H9 (cell line): ENCODE data around the gene CDH15. TPM values are rescaled to one million over a fixed set of nuclear protein-coding genes. Genes with fewer than 3 reads are reported as not detected.

Source experiments
- DNase-seq: peaks from one replicate; pipeline ENCODE4 v3.0.0-alpha.2; 2017
- H2AFZ ChIP-seq: one replicate; pipeline ENCODE4 v1.6.1; 2013; ENCODE audit warnings: mild to moderate bottlenecking, low read length, control low read depth, moderate library complexity
- H2AK5ac ChIP-seq: 2 replicates; pipeline ENCODE4 v1.6.1; 2013; ENCODE audit warnings: low read length, control low read depth, mixed read lengths; ENCODE audit not compliant: insufficient read length
- H2BK120ac ChIP-seq: one replicate; pipeline ENCODE4 v1.6.1; 2013; ENCODE audit warnings: low read depth, mild to moderate bottlenecking, low read length, control low read depth, inconsistent platforms; ENCODE audit not compliant: poor library complexity, severe bottlenecking
- H2BK12ac ChIP-seq: 2 replicates; pipeline ENCODE4 v1.6.1; 2013; ENCODE audit warnings: low read length, control low read depth, mixed read lengths, low read depth; ENCODE audit not compliant: insufficient read length
- H2BK15ac ChIP-seq: 2 replicates; pipeline ENCODE4 v1.6.1; 2013; ENCODE audit warnings: low read depth, low read length, control low read depth
- H2BK20ac ChIP-seq: one replicate; pipeline ENCODE4 v1.6.1; 2013; ENCODE audit warnings: low read depth, mild to moderate bottlenecking, low read length, control low read depth, inconsistent platforms; ENCODE audit not compliant: poor library complexity, severe bottlenecking
- H2BK5ac ChIP-seq: 2 replicates; pipeline ENCODE4 v1.6.1; 2013; ENCODE audit warnings: low read length, control low read depth, mixed read lengths; ENCODE audit not compliant: insufficient read length
- H3K14ac ChIP-seq: 2 replicates; pipeline ENCODE4 v1.6.1; 2013; ENCODE audit warnings: low read length, control low read depth; ENCODE audit not compliant: insufficient read depth
- H3K18ac ChIP-seq: 2 replicates; pipeline ENCODE4 v1.6.1; 2013; ENCODE audit warnings: low read depth, mild to moderate bottlenecking, mixed read lengths, low read length, control low read depth; ENCODE audit not compliant: insufficient read length
- H3K23ac ChIP-seq: 2 replicates; pipeline ENCODE4 v1.6.1; 2013; ENCODE audit warnings: low read length, control low read depth, mixed read lengths, low read depth; ENCODE audit not compliant: insufficient read length
- H3K23me2 ChIP-seq: 2 replicates; pipeline ENCODE4 v1.6.1; 2013; ENCODE audit warnings: low read depth, mild to moderate bottlenecking, mixed read lengths, low read length, control low read depth; ENCODE audit not compliant: insufficient read length, poor library complexity, severe bottlenecking
- H3K27ac ChIP-seq: 2 replicates; pipeline ENCODE4 v1.5.1; 2013; ENCODE audit warnings: low read length, control low read depth, mixed read lengths, low read depth; ENCODE audit not compliant: insufficient read length
- H3K27me3 ChIP-seq: 2 replicates; pipeline ENCODE4 v1.6.1; 2013; ENCODE audit warnings: low read length, control low read depth, inconsistent platforms; ENCODE audit not compliant: insufficient read depth
- H3K4ac ChIP-seq: 2 replicates; pipeline ENCODE4 v1.6.1; 2013; ENCODE audit warnings: low read depth, mild to moderate bottlenecking, control low read depth, inconsistent platforms, low read length, moderate library complexity
- H3K4me1 ChIP-seq: 2 replicates; pipeline ENCODE4 v1.6.1; 2013; ENCODE audit warnings: low read length, control low read depth, inconsistent platforms; ENCODE audit not compliant: insufficient read depth
- H3K4me2 ChIP-seq: 2 replicates; pipeline ENCODE4 v1.6.1; 2013; ENCODE audit warnings: low read length, control low read depth, mixed read lengths; ENCODE audit not compliant: insufficient read length, insufficient read depth
- H3K56ac ChIP-seq: 2 replicates; pipeline ENCODE4 v1.6.1; 2013; ENCODE audit warnings: low read depth, mild to moderate bottlenecking, mixed read lengths, low read length, control low read depth; ENCODE audit not compliant: insufficient read length
- H3K79me1 ChIP-seq: 2 replicates; pipeline ENCODE4 v1.6.1; 2013; ENCODE audit warnings: low read depth, mild to moderate bottlenecking, moderate library complexity, low read length, control low read depth, inconsistent platforms; ENCODE audit not compliant: insufficient read depth, poor library complexity, severe bottlenecking
- H3K79me2 ChIP-seq: 2 replicates; pipeline ENCODE4 v1.6.1; 2013; ENCODE audit warnings: low read length, control low read depth, inconsistent platforms; ENCODE audit not compliant: insufficient read depth
- H3K9ac ChIP-seq: 2 replicates; pipeline ENCODE4 v1.6.1; 2013; ENCODE audit warnings: low read length, control low read depth, mixed read lengths; ENCODE audit not compliant: insufficient read length; ENCODE audit errors: extremely low read depth
- H3K9me3 ChIP-seq: one replicate; pipeline ENCODE4 v1.6.1; 2013; ENCODE audit warnings: low read depth, low read length, inconsistent platforms; ENCODE audit not compliant: control insufficient read depth
- H3T11ph ChIP-seq: one replicate; pipeline ENCODE4 v1.6.1; 2013; ENCODE audit warnings: mild to moderate bottlenecking, low read length, control low read depth, inconsistent platforms
- H4K20me1 ChIP-seq: one replicate; pipeline ENCODE4 v1.6.1; 2013; ENCODE audit not compliant: control insufficient read depth, insufficient read length, insufficient read depth
- H4K5ac ChIP-seq: 2 replicates; pipeline ENCODE4 v1.6.1; 2013; ENCODE audit warnings: low read depth, mild to moderate bottlenecking, mixed read lengths, low read length, control low read depth; ENCODE audit not compliant: insufficient read length
- H4K8ac ChIP-seq: replicated peaks from 2 replicates; pipeline ENCODE4 v1.6.1; 2013; ENCODE audit warnings: low read length, control low read depth, mixed read lengths, low read depth; ENCODE audit not compliant: insufficient read length
- H4K91ac ChIP-seq: 2 replicates; pipeline ENCODE4 v1.6.1; 2013; ENCODE audit warnings: low read depth, mild to moderate bottlenecking, moderate library complexity, mixed read lengths, low read length, control low read depth; ENCODE audit not compliant: insufficient read length
- H3K27ac Mint-ChIP-seq, 3 experiments: 2 replicates in 2 of 3; 3 replicates in 1 of 3; pipeline ENCODE4 v1.8.0; 2020 to 2021; ENCODE audit warnings: mixed read lengths in 3 of 3, mild to moderate bottlenecking in 1 of 3, moderate library complexity in 1 of 3
- H3K27me3 Mint-ChIP-seq: 2 replicates; pipeline ENCODE4 v1.8.0; 2021; ENCODE audit warnings: low read depth, mild to moderate bottlenecking, moderate library complexity, mixed read lengths
- H3K36me3 Mint-ChIP-seq, 3 experiments: 2 replicates in 2 of 3; 3 replicates in 1 of 3; pipeline ENCODE4 v1.8.0; 2020 to 2021; ENCODE audit warnings: low read depth in 3 of 3, mixed read lengths in 3 of 3; ENCODE audit not compliant: insufficient read depth in 1 of 3
- H3K4me1 Mint-ChIP-seq, 2 experiments: 2 replicates each; pipeline ENCODE4 v1.8.0; 2020; ENCODE audit warnings: mixed read lengths in 2 of 2
- H3K4me3 Mint-ChIP-seq, 2 experiments: 2 replicates in 1 of 2; 3 replicates in 1 of 2; pipeline ENCODE4 v1.8.0; 2020 to 2021; ENCODE audit warnings: mild to moderate bottlenecking in 2 of 2, mixed read lengths in 2 of 2, moderate library complexity in 1 of 2
- H3K9me3 Mint-ChIP-seq, 2 experiments: 2 replicates in 1 of 2; 3 replicates in 1 of 2; pipeline ENCODE4 v1.8.0; 2020; ENCODE audit warnings: mild to moderate bottlenecking in 2 of 2, mixed read lengths in 2 of 2, moderate library complexity in 1 of 2
- CTCF ChIP-seq: fragments of 200-600 bp; sonication (generic); conservative IDR thresholded peaks from 3 replicates; pipeline ENCODE4 v1.8.0; 2021; ENCODE audit warnings: antibody characterized with exemption, mild to moderate bottlenecking
- WGBS: extraction: QIAGEN DNeasy Blood & Tissue Kit; methylation state at CpG from one replicate; pipeline ENCODE4 v1.1.7; 2013; ENCODE audit warnings: missing lambda C conversion rate, low lambda C conversion rate, mixed read lengths; ENCODE audit not compliant: insufficient read length; ENCODE audit errors: extremely low coverage; 5-methylcytosine and 5-hydroxymethylcytosine counted together
- total RNA-seq: library from RNA; stranded (reverse); gene quantifications from 2 replicates; pipeline ENCODE4 v1.2.1, GENCODE V29; 2021

The CDH15 gene
- total RNA-seq, 1 experiment from 2014 or later, result 0.28 TPM

GRCh38 chr16:89197633-89198416 is 26.3 kb downstream of the CDH15 start:
- H3K4me3 Mint-ChIP-seq, result no peak overlapping the region
- no peak overlapping the region for H3T11ph ChIP-seq
- no peaks in the 10 kb centered on the region for H3K79me1 ChIP-seq
- DNase-seq, result no peak
- H3K27ac Mint-ChIP-seq, result no peak overlapping the region; a peak in 1 of 7 replicates
- TF ChIP-seq CTCF, result no peak
- H3K23ac ChIP-seq, result no peak overlapping the region
- H3K4me2 ChIP-seq, result no peak overlapping the region
- H3K27ac ChIP-seq, result no peak overlapping the region
- H3K56ac ChIP-seq, result no peak overlapping the region
- WGBS, result no CpG with 5 or more reads among the region's 26 CpGs
- H3K9me3 Mint-ChIP-seq, result peaks cover 3% of the 10 kb centered on the region in 2 experiments; a peak in 2 of 5 replicates
- no peaks in the 10 kb centered on the region for H3K9me3 ChIP-seq
- no peak overlapping the region for H4K5ac ChIP-seq
- H3K4ac ChIP-seq, result no peak overlapping the region
- H3K4me1 ChIP-seq, result no peaks in the 10 kb centered on the region
- H2BK120ac ChIP-seq, result no peak overlapping the region
- H2AK5ac ChIP-seq, result no peak overlapping the region
- H4K20me1 ChIP-seq, result no peaks in the 10 kb centered on the region
- peaks cover 8% of the 10 kb centered on the region for H3K23me2 ChIP-seq
- H4K91ac ChIP-seq, result no peak overlapping the region
- H3K36me3 Mint-ChIP-seq, result no peaks in the 10 kb centered on the region
- H2AFZ ChIP-seq, result no peak overlapping the region
- H4K8ac ChIP-seq, result no peak overlapping the region
- no peaks in the 10 kb centered on the region for H3K79me2 ChIP-seq
- H2BK12ac ChIP-seq, result no peak overlapping the region
- H3K18ac ChIP-seq, result no peak overlapping the region
- H2BK5ac ChIP-seq, result no peak overlapping the region
- H2BK15ac ChIP-seq, result no peak overlapping the region
- no peak overlapping the region for H2BK20ac ChIP-seq
- no peak overlapping the region for H3K9ac ChIP-seq
- H3K14ac ChIP-seq, result no peak overlapping the region
- peaks cover 6 to 11% of the 10 kb centered on the region in 2 experiments; a peak in 2 of 4 replicates for H3K4me1 Mint-ChIP-seq
- H3K27me3 Mint-ChIP-seq, result peaks cover 38% of the 10 kb centered on the region
- peaks cover 4% of the 10 kb centered on the region; the same call in 1 of the 2 replicates for H3K27me3 ChIP-seq
